MCF 10A (cell line): ENCODE data around the gene SLC45A1. TPM values are rescaled to one million over a fixed set of nuclear protein-coding genes. Genes with fewer than 3 reads are reported as not detected.

Experiments used
- BruUV-seq: library from RNA; stranded (reverse); fragments of 400-500 nt; replicated peaks from 2 replicates; lab custom pipeline; 2021; lab: Mats Ljungman, UMichigan
- CTCF ChIA-PET: fragments of 300-600 bp; sonication (Branson Sonifier 250); formaldehyde crosslinking; extraction: SDS; loops from one replicate; lab custom pipeline; 2021; ENCODE audit warnings: antibody characterized with exemption, inconsistent platforms; lab: Yijun Ruan, JAX
- POLR2A ChIA-PET: fragments of 300-600, 350-650 bp; sonication (Branson Sonifier 250); formaldehyde crosslinking; extraction: SDS; loops from one replicate; lab custom pipeline; 2020; ENCODE audit warnings: antibody characterized with exemption, inconsistent platforms; lab: Yijun Ruan, JAX
- DNase-seq: peaks from one replicate; pipeline ENCODE4 v3.0.0-alpha.2; 2018; ENCODE audit not compliant: unreplicated experiment
- H3K27ac Mint-ChIP-seq: one replicate; pipeline ENCODE4 v1.8.0; 2022; ENCODE audit warnings: mild to moderate bottlenecking, low read depth, mixed read lengths; ENCODE audit not compliant: unreplicated experiment
- H3K27me3 Mint-ChIP-seq: one replicate; pipeline ENCODE4 v1.8.0; 2022; ENCODE audit warnings: mixed read lengths; ENCODE audit not compliant: insufficient read depth, unreplicated experiment
- H3K36me3 Mint-ChIP-seq: one replicate; pipeline ENCODE4 v1.8.0; 2022; ENCODE audit warnings: mild to moderate bottlenecking, moderate library complexity, mixed read lengths; ENCODE audit not compliant: insufficient read depth, unreplicated experiment
- H3K4me1 Mint-ChIP-seq: one replicate; pipeline ENCODE4 v1.8.0; 2022; ENCODE audit warnings: mixed read lengths; ENCODE audit not compliant: insufficient read depth, unreplicated experiment
- H3K4me3 Mint-ChIP-seq: one replicate; pipeline ENCODE4 v1.8.0; 2022; ENCODE audit warnings: mild to moderate bottlenecking, moderate library complexity, mixed read lengths; ENCODE audit not compliant: unreplicated experiment
- H3K9me3 Mint-ChIP-seq: one replicate; pipeline ENCODE4 v1.8.0; 2022; ENCODE audit warnings: mixed read lengths; ENCODE audit not compliant: unreplicated experiment
- CTCF ChIP-seq: fragments of 200-600 bp; IDR thresholded peaks from one replicate; pipeline ENCODE4 v1.8.0; 2022; ENCODE audit warnings: antibody characterized with exemption, mild to moderate bottlenecking; ENCODE audit not compliant: unreplicated experiment
- intact Hi-C: fragments of 100-400 bp; cut with micrococcal nuclease; formaldehyde crosslinking; loops from 2 replicates; pipeline ENCODE4 v1.14.1; 2022
- total RNA-seq: library from RNA; stranded (reverse); gene quantifications from 2 replicates; pipeline ENCODE4 v1.2.3, GENCODE V29; 2022

The SLC45A1 gene
- total RNA-seq, 1 experiment from 2014 or later, result 0.30 TPM

- ChIA-PET POLR2A (no interaction called here), CTCF (no interaction called here)
- Mint-ChIP-seq H3K4me3 (no peak overlapping the region), H3K27ac (no peak overlapping the region), H3K36me3 (peaks cover 25% of the 10 kb centered on the region), H3K9me3 (no peaks in the 10 kb centered on the region), H3K4me1 (peaks cover 9% of the 10 kb centered on the region), H3K27me3 (no peaks in the 10 kb centered on the region)
- TF ChIP-seq CTCF, result no peak
- BruUV-seq, result no TSS peak
- intact Hi-C loops, result no loop called here
- no peak for DNase-seq
Observed at GRCh38 chr1:8368956-8369639, 51.2 kb downstream of the SLC45A1 start.

DNA sequence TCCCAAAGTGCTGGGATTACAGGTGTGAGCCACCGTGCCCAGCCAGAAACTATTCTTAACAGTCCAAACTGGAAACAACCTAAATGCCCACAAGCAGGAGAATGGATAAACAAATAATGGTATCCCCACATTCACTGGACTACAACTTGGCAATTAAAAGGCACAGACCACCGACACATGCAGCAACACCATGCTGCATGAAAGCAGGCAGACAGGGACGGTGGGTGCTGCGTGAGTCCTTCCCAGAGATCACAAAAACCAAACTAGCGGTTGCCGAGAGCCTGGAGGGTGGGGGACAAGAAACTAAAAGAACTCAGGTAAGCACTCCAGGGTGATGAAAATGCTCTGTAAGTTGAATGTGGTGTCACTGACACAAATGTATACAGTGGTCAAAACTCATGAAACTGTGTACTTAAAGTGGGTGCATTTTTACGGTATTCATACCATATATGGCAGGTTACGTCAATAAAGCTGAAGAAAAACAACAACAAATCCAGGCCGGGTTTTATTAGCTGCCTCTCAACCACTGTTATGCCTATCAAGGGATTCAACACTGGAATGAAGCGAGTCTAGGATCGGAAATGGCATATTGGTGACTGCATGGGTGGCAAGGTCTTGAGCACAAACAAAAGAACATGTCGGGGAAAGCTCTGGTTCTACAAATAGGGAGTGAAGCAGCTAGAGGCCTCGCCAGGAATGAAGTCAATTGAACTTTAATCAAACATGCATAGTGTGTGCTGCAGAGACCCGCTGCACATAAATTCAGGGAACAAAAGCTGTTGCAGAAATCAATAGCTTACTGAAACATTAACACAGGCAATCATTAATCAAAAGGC, 52.4 kb downstream of the SLC45A1 start:
- Mint-ChIP-seq H3K27ac (no peak overlapping the region), H3K4me3 (no peak overlapping the region), H3K9me3 (no peaks in the 10 kb centered on the region), H3K27me3 (no peaks in the 10 kb centered on the region), H3K36me3 (peaks cover 21% of the 10 kb centered on the region), H3K4me1 (peaks cover 17% of the 10 kb centered on the region)
- no TSS peak for BruUV-seq
- TF ChIP-seq CTCF, result no peak
- ChIA-PET CTCF (interaction anchor here (0.7 kb wide), 1 partner anchor 13 kb away, joined by 3 read pairs; no protein-coding TSS in a partner anchor), POLR2A (no interaction called here)
- intact Hi-C loops, result no loop called here
- no peak for DNase-seq

DNA sequence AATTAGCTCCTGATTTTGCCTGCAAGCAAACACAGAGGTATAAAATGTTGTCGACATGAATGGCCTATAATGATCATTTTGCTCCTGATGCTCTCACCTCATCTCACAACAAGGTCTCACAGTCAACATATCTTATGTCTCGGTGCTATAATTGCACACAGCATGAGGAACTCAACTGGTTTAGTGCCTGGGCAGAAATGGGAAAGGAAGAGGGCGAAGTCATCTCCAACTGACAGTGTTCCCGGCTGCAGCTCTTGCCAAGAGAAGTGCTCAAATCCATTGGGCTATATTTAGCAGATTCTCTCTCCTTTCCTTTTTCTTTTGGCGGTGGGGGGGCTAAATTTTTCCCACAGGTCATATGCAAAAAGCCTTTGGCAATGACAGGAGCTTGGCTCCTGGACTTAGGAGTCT, 53.0 kb downstream of the SLC45A1 start:
- CTCF ChIA-PET, result interaction anchor here (0.7 kb wide), 1 partner anchor 12 kb away, joined by 3 read pairs; no protein-coding TSS in a partner anchor
- peaks cover 17% of the 10 kb centered on the region for H3K4me1 Mint-ChIP-seq

More for the DNA sequence above, 53.0 kb downstream of the SLC45A1 start:
- no TSS peak for BruUV-seq
- no peaks in the 10 kb centered on the region for H3K9me3 Mint-ChIP-seq
- POLR2A ChIA-PET, result interaction anchor here (0.6 kb wide), 1 partner anchor 1004 kb away, joined by 3 read pairs; no protein-coding TSS in a partner anchor
- H3K27ac Mint-ChIP-seq, result no peak overlapping the region
- DNase-seq, result no peak
- H3K27me3 Mint-ChIP-seq, result no peaks in the 10 kb centered on the region
- TF ChIP-seq CTCF, result no peak
- intact Hi-C loops, result no loop called here
- H3K4me3 Mint-ChIP-seq, result no peak overlapping the region
- peaks cover 15% of the 10 kb centered on the region for H3K36me3 Mint-ChIP-seq
